Dermis microvascular lymphatic vessel endothelial cell (primary cell): ENCODE data around the gene EXOSC1. TPM values are rescaled to one million over a fixed set of nuclear protein-coding genes. Genes with fewer than 3 reads are reported as not detected.
"Not testable (repeated sequence)": the region's sequence is repeated elsewhere in the genome, so short reads cannot be mapped to it uniquely, and the experiment has no call there.

ENCODE experiments used
- DNase-seq, 2 donors: peaks; one replicate each; pipeline versions ENCODE4 v3.0.0 to v3.0.0-alpha.2; 2010; ENCODE audit warnings: low read depth in 2 of 2
- total RNA-seq: library from RNA; depleted of rRNA; stranded (reverse); fragments of >200 nt; gene quantifications from 2 replicates; pipeline ENCODE4 v1.2.1, GENCODE V29; 2014

The EXOSC1 gene
- total RNA-seq, 1 donor from 2014 or later, result 23.9 TPM

GRCh38 chr10:97408496-97408992 lies 37.3 kb downstream of the EXOSC1 start:
- DNase-seq, result no peak

GRCh38 chr10:97407952-97408248 lies 37.9 kb downstream of the EXOSC1 start:
- no peak for DNase-seq

GRCh38 chr10:97407211-97407951 lies 38.4 kb downstream of the EXOSC1 start:
- peak; percentile 65 to 79 for DNase-seq

GRCh38 chr10:97406483-97406882 lies 39.3 kb downstream of the EXOSC1 start:
- not testable (repeated sequence) for DNase-seq

GRCh38 chr10:97406064-97406463 lies 39.7 kb downstream of the EXOSC1 start:
- no peak for DNase-seq

GRCh38 chr10:97404044-97404443 lies 41.8 kb downstream of the EXOSC1 start:
- DNase-seq, result no peak

GRCh38 chr10:97401455-97401919 lies 44.3 kb downstream of the EXOSC1 start:
- no peak for DNase-seq

- peak; percentile 98 to 99 for DNase-seq
These were observed 44.9 kb downstream of the EXOSC1 start, which contains the start of gene RRP12 for GRCh38 chr10:97400665-97401454. TSS of gene RRP12 (minus strand) at chr10:97401340. CDS start at chr10:97401231, 109 bp downstream.

- DNase-seq, result peak; percentile 35 to 78
These were observed 45.8 kb downstream of the EXOSC1 start for GRCh38 chr10:97399843-97400545.

GRCh38 chr10:97396056-97396455 lies 49.8 kb downstream of the EXOSC1 start:
- no peak for DNase-seq

- DNase-seq, result no peak
These were observed 52.7 kb downstream of the EXOSC1 start for GRCh38 chr10:97393034-97393573.

- no peak for DNase-seq
These were observed 55.7 kb downstream of the EXOSC1 start for GRCh38 chr10:97390091-97390490.

GRCh38 chr10:97388152-97388551 lies 57.7 kb downstream of the EXOSC1 start:
- no peak for DNase-seq

Other genes starting within 250 kb of the EXOSC1 start
- 10.5 and 11.7 TPM in 2 replicates for gene ARHGAP19, start 153.4 kb downstream of the EXOSC1 start, total RNA-seq
- gene FRAT1, start 126.7 kb downstream of the EXOSC1 start, total RNA-seq, result 3.9 and 4.6 TPM in 2 replicates
- 10.1 and 11.8 TPM in 2 replicates for gene FRAT2, start 111.3 kb downstream of the EXOSC1 start, total RNA-seq
- gene RRP12, start 44.7 kb downstream of the EXOSC1 start, total RNA-seq, result 10.2 and 10.4 TPM in 2 replicates
- 241 and 263 TPM in 2 replicates for gene PGAM1, start 19.8 kb downstream of the EXOSC1 start, total RNA-seq
- 28.0 and 32.0 TPM in 2 replicates for gene ZDHHC16, start 169 bp upstream of the EXOSC1 start, total RNA-seq
- 55.3 and 56.8 TPM in 2 replicates for gene MMS19, start 52.4 kb upstream of the EXOSC1 start, total RNA-seq
- gene UBTD1, start 52.9 kb upstream of the EXOSC1 start, total RNA-seq, result 45.1 and 62.6 TPM in 2 replicates
- gene ANKRD2, start 126.8 kb upstream of the EXOSC1 start, total RNA-seq, result 0.13 and 0.26 TPM in 2 replicates
- 0.38 and 0.77 TPM in 2 replicates for gene HOGA1, start 138.4 kb upstream of the EXOSC1 start, total RNA-seq
- not detected in 2 replicates for gene C10orf62, start 143.7 kb upstream of the EXOSC1 start, total RNA-seq
- 1.8 and 3.0 TPM in 2 replicates for gene MORN4, start 187.5 kb upstream of the EXOSC1 start, total RNA-seq
- gene PI4K2A, start 194.7 kb upstream of the EXOSC1 start, total RNA-seq, result 10.5 and 15.2 TPM in 2 replicates
- 3.0 and 5.3 TPM in 2 replicates for gene AVPI1, start 241.2 kb upstream of the EXOSC1 start, total RNA-seq